Neural cell (in vitro differentiated cells): ENCODE data around the gene CASZ1.

ENCODE experiments used
- CTCF ChIP-seq: fragments of 450-650 bp; IDR thresholded peaks from 2 replicates; pipeline ENCODE4 v1.5.1; 2014; ENCODE audit warnings: antibody characterized with exemption, mild to moderate bottlenecking, moderate library complexity; ENCODE audit not compliant: poor library complexity, severe bottlenecking
- EZH2 ChIP-seq: fragments of 200-600, 300-800 bp; shearing (Covaris generic), sonication (generic); IDR thresholded peaks from 2 replicates; pipeline ENCODE4 v1.6.1; 2014; ENCODE audit warnings: antibody characterized with exemption, low read length, borderline replicate concordance, mild to moderate bottlenecking; ENCODE audit not compliant: insufficient read depth, poor library complexity, severe bottlenecking

GRCh38 chr1:10644307-10645128 is 151.9 kb downstream of the CASZ1 start:
- TF ChIP-seq CTCF = no peak
- no peak for TF ChIP-seq EZH2
